WTC11 (cell line): ENCODE data around the gene CACNA1C. TPM values are rescaled to one million over a fixed set of nuclear protein-coding genes. Genes with fewer than 3 reads are reported as not detected.

Experiments
- ATAC-seq: fragments of 200-7000 bp; cut with Tn5 transposase; 2 replicates; pipeline ENCODE4 v1.10.0; 2021; ENCODE audit warnings: mild to moderate bottlenecking, moderate library complexity
- CTCF ChIA-PET: fragments of 300-600 bp; sonication (Branson Sonifier 250); formaldehyde crosslinking; loops from one replicate; lab custom pipeline; 2021; ENCODE audit warnings: antibody characterized with exemption; lab: Charles Lee
- POLR2A ChIA-PET: fragments of 350-600 bp; sonication (Branson Sonifier 250); formaldehyde crosslinking; loops from one replicate; lab custom pipeline; 2021; ENCODE audit warnings: antibody characterized with exemption; lab: Charles Lee
- DNase-seq: peaks from one replicate; pipeline ENCODE4 v3.0.0; 2021; ENCODE audit warnings: low spot score
- H3K27ac Mint-ChIP-seq: 2 replicates; pipeline ENCODE4 v1.8.0; 2021; ENCODE audit warnings: mixed read lengths
- H3K27me3 Mint-ChIP-seq: 2 replicates; pipeline ENCODE4 v1.8.0; 2021; ENCODE audit warnings: low read depth, mild to moderate bottlenecking, moderate library complexity, mixed read lengths
- H3K36me3 Mint-ChIP-seq: 2 replicates; pipeline ENCODE4 v1.8.0; 2021; ENCODE audit warnings: mixed read lengths
- H3K4me1 Mint-ChIP-seq: 2 replicates; pipeline ENCODE4 v1.8.0; 2022; ENCODE audit warnings: mixed read lengths
- H3K4me3 Mint-ChIP-seq: 2 replicates; pipeline ENCODE4 v1.8.0; 2021; ENCODE audit warnings: mild to moderate bottlenecking, moderate library complexity, mixed read lengths
- H3K9me3 Mint-ChIP-seq: 2 replicates; pipeline ENCODE4 v1.8.0; 2021; ENCODE audit warnings: mixed read lengths
- AFF4 ChIP-seq: sonication (generic); formaldehyde crosslinking; IDR thresholded peaks from 2 replicates; pipeline ENCODE4 v1.8.1; 2023; ENCODE audit warnings: mild to moderate bottlenecking, missing genetic modification reagents, borderline replicate concordance
- AR ChIP-seq: fragments of 250-450 bp; sonication (Bioruptor Pico); IDR thresholded peaks from 2 replicates; pipeline ENCODE4 v1.9.0; 2021; ENCODE audit warnings: mild to moderate bottlenecking
- ATF1 ChIP-seq: sonication (generic); formaldehyde crosslinking; IDR thresholded peaks from 2 replicates; pipeline ENCODE4 v1.8.1; 2023; ENCODE audit warnings: mild to moderate bottlenecking, moderate library complexity, missing genetic modification reagents
- CREB1 ChIP-seq: sonication (generic); formaldehyde crosslinking; IDR thresholded peaks from 2 replicates; pipeline ENCODE4 v1.8.0; 2023; ENCODE audit warnings: mild to moderate bottlenecking, missing genetic modification reagents
- ETV6 ChIP-seq: sonication (generic); formaldehyde crosslinking; IDR thresholded peaks from 2 replicates; pipeline ENCODE4 v1.8.1; 2022; ENCODE audit warnings: mild to moderate bottlenecking, missing genetic modification reagents
- GRHL2 ChIP-seq: fragments of 250-450 bp; sonication (Bioruptor Pico); IDR thresholded peaks from 2 replicates; pipeline ENCODE4 v1.8.0; 2022; ENCODE audit warnings: mild to moderate bottlenecking, moderate library complexity; ENCODE audit not compliant: insufficient replicate concordance, severe bottlenecking
- GTF2I ChIP-seq: fragments of 250-450 bp; sonication (Bioruptor Pico); conservative IDR thresholded peaks from 2 replicates; pipeline ENCODE4 v1.4.0; 2021; ENCODE audit warnings: mild to moderate bottlenecking
- HMGXB4 ChIP-seq: sonication (generic); formaldehyde crosslinking; IDR thresholded peaks from 2 replicates; pipeline ENCODE4 v1.8.1; 2023; ENCODE audit warnings: mild to moderate bottlenecking, moderate library complexity, missing genetic modification reagents
- IRF1 ChIP-seq: sonication (generic); formaldehyde crosslinking; IDR thresholded peaks from 2 replicates; pipeline ENCODE4 v1.8.0; 2023; ENCODE audit warnings: missing genetic modification reagents
- IRF2 ChIP-seq: sonication (generic); formaldehyde crosslinking; IDR thresholded peaks from 2 replicates; pipeline ENCODE4 v1.8.0; 2022; ENCODE audit warnings: low read depth, missing genetic modification reagents, borderline replicate concordance
- MLX ChIP-seq: sonication (generic); formaldehyde crosslinking; IDR thresholded peaks from 2 replicates; pipeline ENCODE4 v1.8.1; 2023; ENCODE audit warnings: mild to moderate bottlenecking, missing genetic modification reagents, moderate library complexity
- MXD4 ChIP-seq: fragments of 250-450 bp; sonication (Bioruptor Pico); IDR thresholded peaks from 2 replicates; pipeline ENCODE4 v1.8.0; 2021; ENCODE audit warnings: mild to moderate bottlenecking, moderate library complexity, borderline replicate concordance
- NFYB ChIP-seq: sonication (generic); formaldehyde crosslinking; conservative IDR thresholded peaks from 2 replicates; pipeline ENCODE4 v1.8.0; 2022; ENCODE audit warnings: low read depth, missing genetic modification reagents
- NR1H2 ChIP-seq: sonication (generic); formaldehyde crosslinking; IDR thresholded peaks from 2 replicates; pipeline ENCODE4 v1.9.0; 2021; ENCODE audit warnings: mild to moderate bottlenecking, moderate library complexity, missing genetic modification reagents
- NR2C2 ChIP-seq: sonication (generic); formaldehyde crosslinking; IDR thresholded peaks from 2 replicates; pipeline ENCODE4 v1.8.0; 2022; ENCODE audit warnings: mild to moderate bottlenecking, missing genetic modification reagents
- RORB ChIP-seq: fragments of 250-450 bp; sonication (Bioruptor Pico); IDR thresholded peaks from 2 replicates; pipeline ENCODE4 v1.9.0; 2021; ENCODE audit warnings: mild to moderate bottlenecking
- TEAD1 ChIP-seq: sonication (generic); formaldehyde crosslinking; IDR thresholded peaks from 2 replicates; pipeline ENCODE4 v1.8.0; 2022; ENCODE audit warnings: mild to moderate bottlenecking, missing genetic modification reagents
- TP53 ChIP-seq: sonication (generic); formaldehyde crosslinking; IDR thresholded peaks from 2 replicates; pipeline ENCODE4 v1.8.1; 2023; ENCODE audit warnings: mild to moderate bottlenecking, missing genetic modification reagents
- USF2 ChIP-seq: sonication (generic); formaldehyde crosslinking; IDR thresholded peaks from 2 replicates; pipeline ENCODE4 v1.8.1; 2023; ENCODE audit warnings: mild to moderate bottlenecking, missing genetic modification reagents, moderate library complexity
- ZNF671 ChIP-seq: fragments of 250-450 bp; sonication (Bioruptor Pico); IDR thresholded peaks from 2 replicates; pipeline ENCODE4 v1.8.0; 2021; ENCODE audit warnings: mild to moderate bottlenecking
- total RNA-seq: library from RNA; stranded (reverse); gene quantifications from 3 replicates; pipeline ENCODE4 v1.2.3, GENCODE V29; 2021
- TF ChIP-seq, protein P1 (sequence below): sonication (generic); formaldehyde crosslinking; IDR thresholded peaks from 2 replicates; pipeline ENCODE4 v1.8.1; 2022; ENCODE audit warnings: low read depth, missing genetic modification reagents, borderline replicate concordance

Gene CACNA1C
- total RNA-seq, 1 experiment from 2014 or later: 1.7 TPM

DNA sequence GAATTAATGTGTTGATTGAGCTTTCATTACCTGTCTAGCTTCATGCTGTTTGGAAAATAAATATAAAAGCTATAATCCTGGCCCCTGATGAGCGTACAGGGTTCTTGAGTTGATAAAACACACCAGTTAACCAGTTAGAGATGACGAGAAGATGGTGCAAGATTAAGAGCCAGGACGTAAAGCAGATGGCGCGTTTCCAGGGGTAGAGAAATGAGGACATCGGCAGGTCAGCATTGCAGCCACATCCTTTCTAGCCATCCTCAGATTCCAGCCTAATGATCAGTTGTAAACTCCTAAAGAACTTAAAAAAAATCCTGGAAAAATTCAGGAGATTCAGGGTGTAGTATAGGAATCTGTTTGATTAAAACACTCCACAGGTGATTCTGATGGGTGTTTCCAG is 203.7 kb downstream of the CACNA1C start:
- ChIA-PET POLR2A (no interaction called here), CTCF (no interaction called here)
- H3K4me3 Mint-ChIP-seq: no peak overlapping the region
- TF ChIP-seq NR1H2 (CRISPR knock-in tag) (no peak), TP53 (no peak), ATF1 (CRISPR knock-in tag) (no peak), IRF1 (no peak), USF2 (CRISPR knock-in tag) (no peak), HMGXB4 (CRISPR knock-in tag) (no peak), IRF2 (CRISPR knock-in tag) (no peak), ZNF671 (CRISPR knock-in tag) (no peak)
- H3K27ac Mint-ChIP-seq: no peak overlapping the region
- peaks cover 6% of the 10 kb centered on the region for H3K36me3 Mint-ChIP-seq
- ATAC-seq (no peak), DNase-seq (no peak)
- peaks cover 21% of the 10 kb centered on the region for H3K9me3 Mint-ChIP-seq
- peaks cover 15% of the 10 kb centered on the region for H3K4me1 Mint-ChIP-seq
- no peaks in the 10 kb centered on the region for H3K27me3 Mint-ChIP-seq

GRCh38 chr12:2256915-2257314 is 204.1 kb downstream of the CACNA1C start:
- Mint-ChIP-seq H3K27ac (no peak overlapping the region), H3K27me3 (no peaks in the 10 kb centered on the region), H3K9me3 (peaks cover 21% of the 10 kb centered on the region), H3K4me3 (no peak overlapping the region), H3K36me3 (peaks cover 6% of the 10 kb centered on the region), H3K4me1 (peaks cover 11% of the 10 kb centered on the region)
- TF ChIP-seq AFF4 (no peak), NFYB (CRISPR knock-in tag) (no peak)
- TF ChIP-seq, protein P1, sequence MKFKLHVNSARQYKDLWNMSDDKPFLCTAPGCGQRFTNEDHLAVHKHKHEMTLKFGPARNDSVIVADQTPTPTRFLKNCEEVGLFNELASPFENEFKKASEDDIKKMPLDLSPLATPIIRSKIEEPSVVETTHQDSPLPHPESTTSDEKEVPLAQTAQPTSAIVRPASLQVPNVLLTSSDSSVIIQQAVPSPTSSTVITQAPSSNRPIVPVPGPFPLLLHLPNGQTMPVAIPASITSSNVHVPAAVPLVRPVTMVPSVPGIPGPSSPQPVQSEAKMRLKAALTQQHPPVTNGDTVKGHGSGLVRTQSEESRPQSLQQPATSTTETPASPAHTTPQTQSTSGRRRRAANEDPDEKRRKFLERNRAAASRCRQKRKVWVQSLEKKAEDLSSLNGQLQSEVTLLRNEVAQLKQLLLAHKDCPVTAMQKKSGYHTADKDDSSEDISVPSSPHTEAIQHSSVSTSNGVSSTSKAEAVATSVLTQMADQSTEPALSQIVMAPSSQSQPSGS: no peak
- DNase-seq: no peak
- POLR2A ChIA-PET: no interaction called here
- ATAC-seq: no peak
- CTCF ChIA-PET: no interaction called here

DNA sequence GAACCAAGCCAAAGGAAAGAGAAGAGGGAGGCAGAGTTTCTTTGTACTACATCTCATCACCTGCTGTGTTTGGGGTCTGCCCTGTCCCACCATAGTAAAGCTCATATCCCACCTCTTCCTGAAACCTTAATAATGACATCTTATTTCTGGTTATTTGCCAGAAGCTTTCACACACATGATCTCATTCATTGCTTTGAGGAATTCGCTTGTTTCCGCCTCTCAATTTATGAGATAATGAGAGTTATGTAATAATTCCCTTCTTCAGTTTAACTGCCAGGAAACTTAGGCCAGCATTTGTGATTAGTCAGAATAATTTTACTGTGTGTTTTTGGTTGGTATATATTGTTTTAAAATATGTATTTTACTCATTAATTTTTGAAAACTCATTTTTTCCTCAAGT is 205.2 kb downstream of the CACNA1C start:
- DNase-seq (no peak), ATAC-seq (no peak)
- H3K27ac Mint-ChIP-seq: no peak overlapping the region
- peaks cover 6% of the 10 kb centered on the region for H3K36me3 Mint-ChIP-seq
- ChIA-PET POLR2A (no interaction called here), CTCF (no interaction called here)
- no peaks in the 10 kb centered on the region for H3K27me3 Mint-ChIP-seq
- peaks cover 5% of the 10 kb centered on the region; the same call in 1 of the 2 replicates for H3K4me1 Mint-ChIP-seq
- H3K4me3 Mint-ChIP-seq: no peak overlapping the region
- peaks cover 21% of the 10 kb centered on the region for H3K9me3 Mint-ChIP-seq
- TF ChIP-seq MXD4 (CRISPR knock-in tag) (no peak), CREB1 (no peak), GRHL2 (CRISPR knock-in tag) (no peak), ETV6 (CRISPR knock-in tag) (no peak), MLX (CRISPR knock-in tag) (no peak), AR (CRISPR knock-in tag) (no peak), NR2C2 (CRISPR knock-in tag) (no peak), RORB (CRISPR knock-in tag) (no peak), TEAD1 (CRISPR knock-in tag) (no peak), GTF2I (no peak)
